ENCODE data around the gene TRABD2A.
"Not testable (repeated sequence)": the region's sequence is repeated elsewhere in the genome, so short reads cannot be mapped to it uniquely, and the experiment has no call there.

TRABD2A gene

DNA sequence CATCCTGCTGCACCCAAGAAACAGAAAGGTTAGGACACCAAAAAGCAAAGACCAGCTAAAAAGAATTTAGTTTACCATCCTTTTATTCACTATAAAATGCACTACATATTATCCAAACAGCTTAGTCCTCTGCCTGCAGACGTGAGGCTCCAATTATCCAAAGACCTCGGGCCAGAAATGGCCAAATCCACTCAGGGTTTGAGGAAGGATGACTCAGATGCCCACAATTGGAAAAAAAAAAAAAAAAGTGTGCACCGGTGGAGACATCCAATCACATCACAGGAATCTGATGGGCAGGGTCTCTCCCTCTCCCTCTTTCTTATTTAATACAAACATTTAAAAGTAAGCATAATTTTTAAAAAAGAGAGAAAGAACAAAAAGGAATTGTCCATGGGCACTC is 65.7 kb downstream of the TRABD2A start:
- DNase-seq, result no peak

DNA sequence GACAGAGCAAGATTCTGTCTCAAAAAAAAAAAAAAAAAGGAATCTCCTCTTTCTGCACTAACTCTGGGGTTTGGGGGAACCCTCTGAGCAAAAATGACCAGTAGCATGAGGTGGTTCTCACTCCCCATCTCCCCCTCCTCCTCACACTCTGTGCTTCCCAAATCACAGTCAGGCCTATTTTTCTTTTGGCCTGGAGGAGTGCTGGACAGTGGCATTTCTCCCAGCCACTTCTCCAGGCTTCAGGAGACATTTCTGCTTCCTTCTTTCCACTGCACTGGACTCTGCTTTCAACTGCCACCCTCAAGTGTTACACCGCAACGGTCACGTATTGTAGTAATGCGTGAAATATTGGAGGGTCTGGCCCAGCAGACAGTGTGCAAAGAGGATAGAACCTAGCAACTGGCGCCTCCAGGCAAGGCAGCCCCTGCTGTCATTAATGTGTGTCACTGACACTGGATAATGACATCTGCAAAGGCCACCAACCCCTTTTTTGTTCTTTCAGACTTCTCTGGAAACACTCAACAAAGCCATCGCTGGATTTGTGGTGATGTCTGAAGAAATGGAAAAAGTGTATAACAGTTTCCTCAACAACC is 68.9 kb downstream of the TRABD2A start:
- DNase-seq, result no peak

DNA sequence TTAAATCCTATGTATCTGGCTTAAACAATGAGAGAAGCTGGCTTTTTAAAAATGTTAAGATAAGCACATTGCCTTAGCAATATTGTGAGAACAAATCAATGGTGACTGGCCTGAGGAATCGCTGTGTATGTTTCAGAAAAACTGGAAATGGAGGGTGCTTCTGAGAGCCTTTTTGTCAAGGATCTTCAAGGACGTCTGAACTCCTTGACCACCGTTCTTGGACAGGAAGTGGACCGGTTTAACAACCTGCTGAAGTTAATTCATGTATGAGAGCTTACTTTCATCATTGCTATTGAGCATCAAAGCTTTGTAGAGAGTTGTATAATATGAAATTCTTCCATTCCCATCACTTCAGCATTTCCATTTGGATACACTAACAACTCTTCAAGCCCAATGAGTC is 72.6 kb downstream of the TRABD2A start:
- no peak for DNase-seq

DNA sequence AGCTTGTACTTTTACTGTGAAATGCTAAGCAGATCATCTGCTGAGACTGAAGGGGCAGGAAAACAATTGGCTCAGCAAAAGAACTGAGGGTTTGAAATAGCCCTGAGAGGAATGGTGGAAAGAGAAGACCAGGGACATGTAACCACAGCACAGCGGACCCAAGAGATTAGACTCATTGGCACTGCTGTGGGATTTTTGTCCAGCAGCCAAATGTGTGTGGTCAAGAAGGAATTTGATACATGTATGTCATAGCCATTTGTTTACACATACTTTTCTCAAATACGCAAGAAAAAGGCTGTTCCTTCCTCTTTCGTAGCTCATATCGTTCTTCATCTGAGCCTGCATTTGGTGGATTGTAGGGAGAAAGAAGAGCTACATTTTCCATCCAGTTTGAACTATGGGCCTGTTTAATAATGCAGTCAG is 73.8 kb downstream of the TRABD2A start:
- peak; percentile 87 for DNase-seq

DNA sequence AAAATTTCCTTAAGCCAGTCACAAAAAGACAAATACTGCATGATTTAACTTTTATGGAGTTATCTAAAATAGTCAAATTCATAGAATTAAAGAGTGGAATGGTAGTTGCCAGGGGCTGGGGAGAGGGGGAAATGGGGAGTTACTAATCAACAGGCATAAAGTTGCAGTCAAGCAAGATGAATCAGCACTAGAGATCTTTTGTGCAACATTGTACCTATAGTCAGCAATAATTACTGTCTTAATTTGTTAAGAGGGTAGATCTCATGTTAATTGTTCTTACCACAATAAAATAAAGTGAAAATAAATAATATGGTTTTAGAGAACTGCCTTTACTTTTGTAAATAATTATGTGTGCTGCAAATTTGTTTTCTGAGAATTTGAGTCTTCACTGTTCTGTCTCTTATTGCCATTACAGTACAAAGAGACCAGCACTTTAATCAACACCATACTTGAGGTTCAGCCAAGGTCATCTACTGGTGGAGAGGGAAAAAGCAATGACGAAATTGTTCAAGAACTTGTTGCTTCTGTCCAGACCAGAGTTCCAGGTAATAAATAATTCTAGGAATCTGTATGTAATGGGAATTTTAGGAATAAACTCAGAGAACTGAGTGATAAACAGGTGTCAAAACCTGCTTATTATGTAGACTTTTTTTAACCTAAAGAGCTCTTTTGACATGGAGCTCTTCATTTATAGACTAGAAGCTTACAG is 75.5 kb downstream of the TRABD2A start:
- DNase-seq, result peak; percentile 44

DNA sequence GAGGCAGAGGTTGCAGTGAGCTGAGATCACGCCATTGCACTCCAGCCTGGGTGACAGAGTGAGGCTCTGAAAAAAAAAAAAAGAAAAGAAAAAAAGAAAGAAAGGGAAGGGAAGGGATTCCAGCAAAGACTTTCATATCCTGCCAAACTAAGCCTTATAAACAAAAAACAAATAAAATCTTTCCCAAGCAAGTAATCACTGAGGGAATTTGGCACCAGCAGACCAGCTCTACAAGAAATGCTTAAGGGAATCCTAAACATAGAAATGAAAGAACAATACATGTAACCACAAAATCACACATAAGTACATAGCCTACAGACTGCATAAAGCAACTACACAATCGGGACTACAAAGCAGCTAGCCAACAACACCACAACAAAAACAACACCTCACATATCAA is 79.1 kb downstream of the TRABD2A start:
- DNase-seq, result no peak

DNA sequence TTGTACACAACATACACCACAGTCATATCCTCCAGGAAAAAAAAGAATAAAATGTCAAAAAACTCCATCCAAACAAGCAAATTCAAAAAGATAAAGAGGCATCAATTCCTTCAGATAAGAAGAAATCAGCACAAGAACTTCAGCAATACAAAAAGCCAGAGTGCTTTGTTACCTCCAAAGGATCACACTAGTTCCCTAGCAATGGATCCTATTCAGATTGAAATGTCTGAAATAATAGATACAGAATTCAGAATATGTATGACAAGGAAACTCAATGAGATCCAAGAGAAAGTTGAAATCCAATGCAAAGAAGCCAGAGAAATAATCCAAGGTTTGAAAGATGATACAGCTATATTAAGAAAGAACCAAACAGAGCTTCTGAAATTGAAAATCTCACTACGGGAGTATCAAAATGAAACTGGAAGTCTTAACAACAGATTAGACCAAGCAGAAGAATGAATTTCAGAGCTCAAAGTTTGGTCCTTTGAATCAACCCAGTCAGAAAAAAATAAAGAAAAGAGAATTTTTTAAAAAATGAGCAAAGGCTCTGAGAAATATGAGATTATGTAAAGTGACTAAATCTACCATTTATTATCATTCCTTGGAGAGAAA is 80.6 kb downstream of the TRABD2A start:
- no peak for DNase-seq

DNA sequence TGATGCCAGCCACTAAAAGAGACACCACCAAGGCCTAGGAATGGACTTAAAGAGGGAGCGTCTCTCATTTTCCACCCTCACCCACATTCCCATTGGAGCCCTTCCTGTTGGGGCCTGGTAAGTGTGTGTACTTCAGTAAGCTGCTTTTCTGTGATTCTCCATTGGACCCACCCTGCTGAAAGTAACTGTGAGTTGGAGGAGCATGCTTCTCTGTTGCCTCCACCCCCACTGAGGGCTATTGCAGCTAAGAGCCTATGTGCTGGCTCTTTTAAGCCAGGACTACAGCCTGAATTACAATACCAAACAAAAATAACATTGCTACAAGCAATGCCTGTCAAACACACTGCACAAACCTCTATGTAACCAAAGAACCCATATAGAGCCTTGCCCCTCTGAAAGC is 81.1 kb downstream of the TRABD2A start:
- DNase-seq, result no peak

DNA sequence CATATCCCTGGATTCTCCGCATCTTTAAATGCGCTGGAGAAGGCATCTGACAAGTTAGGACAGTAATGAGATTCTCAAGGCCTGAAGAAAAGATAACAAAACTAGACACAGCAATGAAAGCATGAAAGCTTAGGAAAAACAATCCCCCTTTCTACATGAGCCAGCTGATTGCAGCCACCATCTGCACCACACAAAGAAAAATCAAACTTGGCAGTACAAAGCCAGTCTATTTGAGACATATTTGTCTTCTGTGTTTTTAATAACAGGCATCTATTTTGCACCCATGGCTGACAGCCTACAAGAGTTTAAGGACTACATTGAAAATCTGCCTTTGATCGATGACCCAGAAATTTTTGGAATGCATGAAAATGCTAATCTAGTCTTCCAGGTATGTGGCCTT is 83.6 kb downstream of the TRABD2A start:
- no peak for DNase-seq

DNA sequence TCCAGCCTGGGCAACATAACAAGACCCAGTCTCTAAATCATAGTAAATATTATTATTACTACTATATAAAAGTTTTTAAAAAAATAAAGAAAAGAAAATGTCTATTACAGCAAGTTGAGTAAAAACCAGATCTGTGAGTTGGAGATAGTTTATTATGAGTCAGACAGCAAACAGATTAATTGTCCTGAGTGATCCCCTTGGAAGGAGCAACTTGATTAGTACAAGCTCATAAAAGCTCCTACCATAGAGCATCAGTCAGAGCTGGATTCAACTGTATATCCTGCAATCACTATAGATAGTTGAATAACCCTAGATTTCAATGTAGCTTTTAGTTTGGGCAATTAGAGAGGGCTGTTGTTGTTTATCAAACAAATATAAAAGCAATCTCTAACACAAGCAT is 84.1 kb downstream of the TRABD2A start:
- no peak for DNase-seq

DNA sequence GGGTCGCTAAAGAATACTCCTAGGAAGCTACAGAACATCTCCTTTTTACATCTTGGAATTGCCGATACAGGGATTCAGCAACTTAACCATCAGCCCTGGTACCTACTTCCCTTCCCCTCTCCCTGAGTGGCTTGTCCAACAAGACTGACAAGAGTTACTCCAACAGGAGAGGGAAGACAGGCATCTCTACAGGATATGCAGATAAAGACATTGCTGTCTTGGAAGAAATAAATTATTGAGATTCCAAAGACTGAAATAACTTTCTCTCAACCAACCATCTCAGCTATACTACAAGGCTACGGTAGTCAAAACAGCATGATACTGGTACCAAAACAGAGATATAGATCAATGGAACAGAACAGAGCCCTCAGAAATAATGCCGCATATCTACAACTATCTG is 87.2 kb downstream of the TRABD2A start:
- no peak for DNase-seq

DNA sequence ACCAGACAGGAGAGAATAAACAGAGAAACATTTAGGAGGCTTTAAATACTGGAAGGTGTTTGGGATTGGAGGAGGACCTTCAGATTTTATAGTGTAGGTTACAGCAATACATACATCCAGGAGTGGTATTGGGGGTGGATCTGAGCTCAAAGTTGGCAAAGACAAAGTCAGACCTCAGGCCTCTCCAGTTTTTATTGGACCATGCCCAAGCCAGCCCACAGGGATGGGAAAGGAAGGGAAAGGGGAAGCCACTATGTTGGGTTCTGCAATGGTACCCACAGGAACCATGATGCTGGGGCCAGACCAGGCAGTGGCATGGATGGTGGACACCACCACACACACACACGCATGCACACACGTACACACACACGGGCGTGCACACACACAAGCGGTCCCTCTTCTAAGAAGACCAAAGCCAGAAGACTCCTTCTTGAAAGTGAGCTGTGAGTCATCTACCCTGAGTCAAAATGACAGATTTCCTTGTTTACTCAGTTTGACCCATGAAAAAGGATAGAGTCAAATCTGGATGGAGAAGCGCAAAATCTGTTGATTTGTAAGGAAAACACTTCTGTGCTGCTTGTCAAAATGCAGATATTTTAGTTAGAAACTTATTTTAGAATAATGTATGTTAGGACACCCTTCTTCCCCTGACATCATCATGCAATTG is 87.9 kb downstream of the TRABD2A start:
- DNase-seq, result no peak

DNA sequence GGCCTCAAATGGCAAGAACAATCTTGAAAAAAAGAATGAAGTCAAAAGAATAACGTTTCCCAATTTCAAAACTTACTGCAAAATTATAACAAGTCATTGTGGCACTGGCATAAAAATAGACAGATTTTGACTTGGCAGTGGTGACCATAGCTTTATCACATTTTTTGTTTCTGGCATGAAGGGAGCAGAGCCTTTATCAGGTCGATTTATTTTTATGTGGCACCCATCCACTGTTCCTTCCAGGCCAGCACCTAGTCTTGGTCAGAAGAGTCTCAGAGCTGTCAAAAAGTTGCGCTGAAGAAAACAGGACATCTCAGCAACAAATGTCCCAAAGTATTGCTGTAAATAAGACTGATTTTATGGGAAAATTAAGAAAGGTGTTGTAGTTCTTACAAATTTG is 92.4 kb downstream of the TRABD2A start:
- DNase-seq, result no peak

DNA sequence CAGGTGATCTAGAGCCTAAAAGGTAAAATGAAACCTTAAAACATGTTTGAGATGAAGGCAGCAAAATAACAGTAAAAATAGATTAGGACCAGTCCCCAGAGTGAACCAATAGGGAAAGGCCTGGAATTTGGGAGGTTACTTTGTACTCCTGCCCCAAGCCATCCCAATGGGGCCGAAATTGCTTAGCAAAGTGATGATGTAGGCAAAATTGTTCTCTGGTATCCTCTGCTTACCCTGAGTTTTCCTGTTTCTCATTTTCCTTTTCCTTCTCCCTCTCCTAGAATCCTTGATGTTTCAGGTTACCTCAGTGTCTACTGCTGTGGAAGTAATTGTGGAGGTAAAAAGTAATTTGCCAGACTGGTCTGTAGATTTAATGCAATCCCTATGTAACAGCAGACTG is 92.9 kb downstream of the TRABD2A start:
- no peak for DNase-seq

DNA sequence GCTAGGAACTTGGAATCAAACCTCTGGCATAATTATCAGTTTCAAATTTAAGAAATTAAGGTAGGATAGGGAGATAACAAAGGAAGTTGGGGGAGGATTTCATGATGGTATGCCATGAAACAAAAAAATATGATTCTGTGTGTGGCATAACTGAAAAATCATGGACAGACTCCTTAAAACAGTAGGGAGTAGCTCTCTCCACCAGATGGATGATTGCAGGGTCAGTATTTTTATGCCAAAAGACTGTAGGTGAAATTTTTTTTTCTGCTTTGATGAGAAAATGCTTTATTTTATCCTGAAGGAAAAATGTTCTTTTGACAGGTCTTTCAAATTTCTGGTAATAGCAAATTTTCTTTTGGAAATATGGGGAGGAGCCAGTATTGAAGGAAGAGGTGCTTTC is 94.3 kb downstream of the TRABD2A start:
- DNase-seq, result no peak

DNA sequence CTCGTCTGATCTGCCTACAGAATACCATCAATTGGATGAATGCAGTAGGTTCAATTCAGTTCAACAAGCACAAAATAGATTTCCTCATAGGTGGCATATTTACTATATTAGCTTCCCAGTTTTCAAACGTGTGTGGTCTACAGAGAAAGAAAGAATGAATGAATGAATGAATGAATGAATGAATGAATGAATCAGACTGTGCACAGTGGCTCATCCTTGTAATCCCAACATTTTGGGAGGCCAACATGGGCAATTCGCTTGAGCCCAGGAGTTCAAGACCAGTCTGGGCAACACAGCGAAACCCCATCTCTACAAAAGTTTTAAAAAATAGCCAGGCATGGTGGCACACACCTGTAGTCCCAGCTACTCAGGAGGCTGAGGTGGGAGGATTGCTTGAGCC is 94.9 kb downstream of the TRABD2A start:
- no peak for DNase-seq

DNA sequence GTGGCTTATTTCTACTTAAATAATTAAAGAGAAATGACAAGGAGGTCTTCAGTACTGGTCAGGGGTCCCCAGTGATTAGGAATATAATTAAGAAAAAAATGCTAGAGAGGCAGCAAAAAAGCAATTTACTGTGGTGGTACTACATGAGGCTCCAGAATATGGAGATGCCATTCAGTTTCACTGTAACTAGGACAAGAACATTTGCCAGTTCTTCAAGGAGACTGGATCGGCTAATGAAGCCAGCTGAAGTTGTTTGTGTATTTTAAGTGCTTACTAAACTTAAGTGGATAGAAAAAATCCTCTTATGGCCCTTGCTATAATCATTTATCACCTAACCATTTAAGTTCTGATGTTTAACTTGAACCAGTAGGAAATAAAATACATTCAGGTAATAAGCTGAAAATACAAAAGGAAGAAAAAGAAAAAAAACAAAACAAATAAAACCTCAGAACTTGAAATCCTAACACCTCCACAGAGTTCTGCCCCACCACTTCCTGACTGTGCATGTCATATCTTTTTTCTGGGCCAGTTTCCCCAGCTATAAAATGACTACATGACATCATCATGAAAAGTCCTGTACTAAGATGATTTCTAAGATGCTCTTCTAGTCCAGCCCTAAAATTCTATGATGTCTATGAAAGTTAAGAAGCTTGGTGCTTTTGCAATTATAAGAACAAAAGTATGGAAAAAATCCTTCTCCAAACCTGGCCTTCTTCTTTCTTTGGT is 98.0 kb downstream of the TRABD2A start:
- DNase-seq, result peak; percentile 6

DNA sequence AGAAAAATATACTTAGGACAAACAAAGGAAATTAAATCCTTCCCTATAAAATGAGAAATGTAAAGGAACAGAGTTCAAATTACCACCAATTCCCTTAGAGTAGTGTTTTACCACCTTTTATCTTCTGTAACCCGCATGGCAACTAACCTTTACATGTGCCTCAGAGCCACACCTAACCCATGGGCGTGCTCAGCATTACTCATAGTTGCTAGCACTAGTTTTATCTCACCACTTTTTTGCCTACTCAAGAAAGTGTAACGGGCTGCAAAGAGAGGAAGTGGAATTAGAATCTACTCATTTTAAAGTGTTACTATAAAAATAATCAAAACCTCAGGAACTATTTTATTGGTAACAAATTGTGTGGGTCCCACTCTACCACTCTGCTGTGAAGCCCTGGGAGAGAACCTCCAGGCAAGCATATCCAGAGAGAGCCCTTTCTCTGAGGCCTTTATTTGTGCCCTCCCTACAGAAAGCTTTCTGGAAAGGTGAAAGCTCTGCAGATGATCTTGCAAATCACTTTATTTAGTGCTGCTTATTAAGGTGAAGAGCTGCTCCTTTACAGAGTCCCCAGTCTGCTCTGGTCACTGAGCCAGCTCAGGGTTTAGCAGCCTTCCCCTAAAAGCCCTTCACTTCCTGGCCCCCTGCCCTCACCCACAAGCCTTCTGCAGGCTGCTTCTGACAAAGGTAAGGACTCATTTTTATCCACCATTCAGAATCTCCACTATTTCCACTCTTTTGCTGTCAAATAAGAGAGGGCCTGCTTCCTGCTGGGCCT is 98.8 kb downstream of the TRABD2A start:
- DNase-seq, result peak; percentile 68

DNA sequence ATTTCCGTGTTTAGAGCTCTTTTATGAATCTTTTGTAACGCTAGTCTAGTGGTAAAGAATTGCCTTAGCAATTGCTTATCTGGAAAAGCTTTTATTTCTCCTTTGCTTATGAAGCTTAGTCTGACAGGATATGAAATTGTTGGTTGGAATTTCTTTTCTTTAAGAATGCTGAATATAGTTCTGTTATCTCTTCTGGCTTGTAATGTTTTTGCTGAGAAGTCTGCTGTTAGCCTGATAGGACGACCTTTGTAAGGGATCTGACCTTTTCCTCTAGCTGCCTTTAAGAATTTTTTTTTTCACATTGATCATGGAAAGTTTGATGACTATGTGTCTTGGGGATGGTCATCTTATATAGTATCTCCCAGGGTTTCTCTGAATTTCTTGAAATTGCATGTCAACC is 101.1 kb downstream of the TRABD2A start:
- DNase-seq, result peak; percentile 43

DNA sequence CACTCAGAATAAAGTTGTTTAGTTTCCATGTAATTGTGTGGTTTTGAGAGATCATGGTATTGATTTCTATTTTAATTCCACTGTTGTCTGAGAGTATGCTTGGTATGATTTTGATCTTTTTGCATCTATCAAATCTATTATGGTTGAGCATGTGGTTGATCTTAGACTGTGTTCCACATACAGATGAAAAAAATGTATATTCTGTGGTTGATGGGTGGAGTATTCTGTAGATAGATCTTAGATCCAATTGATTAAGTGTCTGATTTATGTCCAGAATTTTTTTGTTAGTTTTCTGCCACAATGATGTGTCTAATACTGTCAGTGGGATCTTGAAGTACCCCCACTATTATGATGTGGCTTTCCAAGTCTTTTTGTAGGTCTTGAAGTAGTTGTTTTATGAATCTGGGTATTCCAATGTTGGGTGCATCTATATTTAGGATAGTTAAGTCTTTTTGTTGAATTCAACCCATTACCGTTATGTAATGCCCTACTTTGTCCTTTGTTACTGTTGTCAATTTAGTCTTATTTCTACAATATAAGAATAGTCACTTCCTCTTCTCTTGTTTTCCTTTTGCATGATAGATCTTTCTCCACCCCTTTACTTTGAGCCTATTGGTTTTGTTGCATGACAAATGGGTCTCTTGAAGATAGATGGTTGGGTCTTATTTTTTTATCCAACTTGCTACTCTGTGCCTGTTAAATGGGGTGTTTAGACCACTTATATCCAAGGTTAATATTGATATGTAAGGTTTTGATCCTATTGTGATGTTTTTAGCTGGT is 101.8 kb downstream of the TRABD2A start:
- DNase-seq, result peak; percentile 24

DNA sequence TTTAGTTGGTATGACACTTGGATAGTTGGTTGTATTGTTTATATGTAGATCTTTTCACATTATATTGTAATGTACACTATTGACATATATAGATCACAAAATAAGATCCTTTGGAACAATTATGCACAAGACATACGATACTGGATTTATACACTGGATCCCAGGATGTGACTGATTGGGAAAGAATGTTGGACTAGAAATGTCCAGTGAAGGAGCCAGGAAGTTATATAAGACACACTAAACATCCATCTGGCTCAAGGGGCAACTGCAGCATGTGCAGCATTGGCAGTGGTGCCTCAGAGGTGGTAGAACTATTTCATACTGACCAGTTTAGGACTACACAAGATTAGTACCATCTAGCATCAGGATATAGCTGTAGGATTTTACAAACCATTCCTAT is 104.9 kb downstream of the TRABD2A start:
- DNase-seq, result no peak

DNA sequence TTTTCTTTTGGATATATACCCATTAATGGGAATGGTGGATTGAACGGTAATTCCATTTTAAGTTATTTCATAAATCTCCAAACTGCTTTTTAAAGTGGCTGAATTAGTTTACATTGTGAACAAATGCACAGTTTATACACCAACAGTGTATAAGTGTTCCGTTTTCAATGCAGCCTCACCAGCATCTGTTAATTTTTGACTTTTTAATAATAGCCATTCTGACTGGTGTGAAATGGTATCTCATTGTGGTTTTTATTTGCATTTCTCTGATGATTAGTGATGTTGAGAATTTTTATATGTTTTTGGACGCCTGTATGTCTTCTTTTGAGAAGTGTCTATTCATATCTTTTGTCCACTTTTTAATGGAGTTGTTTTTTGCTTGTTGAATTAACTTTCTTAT is 107.3 kb downstream of the TRABD2A start:
- DNase-seq, result not testable (repeated sequence)

Measured in OCI-M1 (cell line).